Activated T-helper 17 cell treated with anti-CD3 and anti-CD28 coated beads, Interleukin-2, amount 50 U/mL, for 72 hours (primary cell): Measurements from ENCODE around the gene CFAP20. TPM values are rescaled to one million over a fixed set of nuclear protein-coding genes. Genes with fewer than 3 reads are reported as not detected.
"Not testable (repeated sequence)": the region's sequence is repeated elsewhere in the genome, so short reads cannot be mapped to it uniquely, and the experiment has no call there.

ENCODE experiments used
- ATAC-seq: fragments of 150-1000 bp; cut with Tn5 transposase; replicated peaks from 2 replicates; pipeline ENCODE4 v1.10.0; 2021; ENCODE audit warnings: mild to moderate bottlenecking, moderate library complexity
- H3K27ac Mint-ChIP-seq: one replicate; pipeline ENCODE4 v1.8.0; 2022; ENCODE audit warnings: mixed read lengths
- H3K27me3 Mint-ChIP-seq: one replicate; pipeline ENCODE4 v1.8.0; 2022; ENCODE audit warnings: mixed read lengths
- H3K36me3 Mint-ChIP-seq: one replicate; pipeline ENCODE4 v1.8.0; 2022; ENCODE audit warnings: low read depth, mild to moderate bottlenecking, mixed read lengths
- H3K4me1 Mint-ChIP-seq: one replicate; pipeline ENCODE4 v1.8.0; 2022; ENCODE audit warnings: mixed read lengths
- H3K4me3 Mint-ChIP-seq: one replicate; pipeline ENCODE4 v1.8.0; 2022; ENCODE audit warnings: mild to moderate bottlenecking, mixed read lengths
- H3K9me3 Mint-ChIP-seq: one replicate; pipeline ENCODE4 v1.8.0; 2022; ENCODE audit warnings: mixed read lengths
- total RNA-seq, 2 donors: library from RNA; stranded (reverse); gene quantifications; one replicate each; pipeline ENCODE4 v1.2.3, GENCODE V29; 2022

The CFAP20 gene
- total RNA-seq, 2 donors from 2014 or later: 28.7 to 49.7 TPM

- no peaks in the 10 kb centered on the region for H3K27me3 Mint-ChIP-seq
- no peak for ATAC-seq
- no peaks in the 10 kb centered on the region for H3K9me3 Mint-ChIP-seq
- peaks cover 4% of the 10 kb centered on the region for H3K4me1 Mint-ChIP-seq
- H3K4me3 Mint-ChIP-seq: no peak overlapping the region
- no peaks in the 10 kb centered on the region for H3K36me3 Mint-ChIP-seq
- H3K27ac Mint-ChIP-seq: no peak overlapping the region
Measured at GRCh38 chr16:58098207-58099096, 30.7 kb downstream of the CFAP20 start.

DNA sequence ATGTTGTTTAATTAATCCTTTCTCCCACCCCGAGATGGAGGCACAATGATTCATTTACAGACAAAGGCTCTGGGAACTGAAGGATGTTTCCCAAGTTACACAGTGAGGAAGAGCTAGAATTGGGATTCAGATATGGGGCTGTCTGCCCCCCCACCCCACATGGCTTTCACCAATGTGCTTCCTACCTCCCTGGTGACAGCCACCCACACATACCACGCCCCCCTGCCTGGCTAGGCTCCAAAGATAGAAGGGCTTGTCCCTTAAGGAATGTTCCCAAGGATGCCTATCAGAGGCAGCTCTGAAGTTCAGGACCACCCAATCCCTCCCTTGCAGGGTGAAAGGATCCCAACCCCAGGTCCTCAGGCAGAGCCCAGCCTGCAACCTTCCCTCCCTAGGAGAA lies 32.9 kb downstream of the CFAP20 start:
- Mint-ChIP-seq H3K4me3 (no peak overlapping the region), H3K4me1 (peaks cover 4% of the 10 kb centered on the region), H3K36me3 (no peaks in the 10 kb centered on the region), H3K27me3 (no peaks in the 10 kb centered on the region), H3K9me3 (no peaks in the 10 kb centered on the region), H3K27ac (no peak overlapping the region)
- no peak for ATAC-seq

GRCh38 chr16:58095575-58095960 lies 33.6 kb downstream of the CFAP20 start:
- not testable (repeated sequence) for H3K36me3 Mint-ChIP-seq, ATAC-seq, H3K27ac Mint-ChIP-seq, H3K4me3 Mint-ChIP-seq, H3K4me1 Mint-ChIP-seq, H3K9me3 Mint-ChIP-seq, H3K27me3 Mint-ChIP-seq

- Mint-ChIP-seq H3K9me3 (no peaks in the 10 kb centered on the region), H3K4me1 (peaks cover under 1% of the 10 kb centered on the region), H3K27ac (no peak overlapping the region), H3K4me3 (no peak overlapping the region), H3K36me3 (no peaks in the 10 kb centered on the region), H3K27me3 (no peaks in the 10 kb centered on the region)
- ATAC-seq: no peak
Measured at GRCh38 chr16:58094791-58095574, 34.2 kb downstream of the CFAP20 start.

DNA sequence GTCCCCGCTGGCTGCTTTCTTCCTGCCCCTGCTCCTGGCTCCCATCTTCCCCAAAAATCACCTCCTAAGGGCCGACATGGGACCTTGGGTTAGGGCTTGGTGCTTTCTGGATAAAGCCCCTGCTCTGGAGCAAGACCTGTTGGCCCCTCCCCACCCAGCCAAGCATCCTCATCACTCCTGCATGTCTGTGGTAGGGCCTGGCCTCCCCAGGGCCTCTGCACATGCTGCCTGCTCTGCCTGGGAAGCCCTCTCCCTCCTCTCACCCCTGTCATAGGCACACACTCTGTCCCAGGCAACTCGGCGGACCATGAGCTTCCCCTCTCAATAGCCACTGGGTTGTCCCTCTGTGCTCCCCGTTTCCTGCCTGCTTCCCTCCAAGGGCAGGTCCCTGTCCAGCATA lies 35.2 kb downstream of the CFAP20 start:
- no peak for ATAC-seq
- H3K9me3 Mint-ChIP-seq: no peaks in the 10 kb centered on the region
- no peak overlapping the region for H3K27ac Mint-ChIP-seq
- H3K4me3 Mint-ChIP-seq: no peak overlapping the region
- no peaks in the 10 kb centered on the region for H3K27me3 Mint-ChIP-seq
- H3K36me3 Mint-ChIP-seq: no peaks in the 10 kb centered on the region
- H3K4me1 Mint-ChIP-seq: no peaks in the 10 kb centered on the region

DNA sequence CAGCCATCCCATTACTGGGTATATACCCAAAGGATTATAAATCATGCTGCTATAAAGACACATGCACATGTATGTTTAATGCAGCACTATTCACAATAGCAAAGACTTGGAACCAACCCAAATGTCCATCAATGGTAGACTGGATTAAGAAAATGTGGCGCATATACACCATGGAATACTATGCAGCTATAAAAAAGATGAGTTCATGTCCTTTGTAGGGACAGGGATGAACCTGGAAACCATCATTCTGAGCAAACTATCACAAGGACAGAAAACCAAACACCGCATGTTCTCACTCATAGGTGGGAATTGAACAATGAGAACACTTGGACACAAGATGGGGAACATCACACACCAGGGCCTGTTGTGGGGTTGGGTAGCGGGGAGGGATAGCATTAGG lies 38.8 kb downstream of the CFAP20 start:
- not testable (repeated sequence) for H3K9me3 Mint-ChIP-seq, H3K4me3 Mint-ChIP-seq, ATAC-seq, H3K27ac Mint-ChIP-seq, H3K27me3 Mint-ChIP-seq, H3K4me1 Mint-ChIP-seq, H3K36me3 Mint-ChIP-seq

DNA sequence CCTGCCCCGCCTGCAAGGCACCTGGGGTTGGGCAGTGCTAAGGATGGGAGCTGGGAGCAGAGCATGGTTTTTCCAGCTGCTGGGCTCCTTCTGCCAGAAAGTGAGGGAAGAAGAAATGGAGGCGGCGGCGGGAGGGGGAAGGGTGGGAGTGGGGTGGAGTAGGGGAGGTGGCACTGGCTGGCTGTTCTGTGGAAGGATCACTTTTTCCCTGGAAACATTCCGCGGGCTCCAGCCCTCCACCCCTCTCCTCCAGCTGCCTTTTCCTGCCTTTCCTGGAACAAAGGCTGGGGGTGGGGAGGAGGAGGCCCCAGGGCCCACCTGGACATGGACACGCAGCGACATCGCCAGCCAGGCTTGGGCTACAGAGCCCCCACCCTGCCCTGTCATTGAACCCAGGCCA lies 41.1 kb downstream of the CFAP20 start:
- Mint-ChIP-seq H3K27ac (no peak overlapping the region), H3K9me3 (no peaks in the 10 kb centered on the region), H3K4me1 (no peaks in the 10 kb centered on the region), H3K27me3 (no peaks in the 10 kb centered on the region), H3K36me3 (no peaks in the 10 kb centered on the region), H3K4me3 (no peak overlapping the region)
- ATAC-seq: no peak

DNA sequence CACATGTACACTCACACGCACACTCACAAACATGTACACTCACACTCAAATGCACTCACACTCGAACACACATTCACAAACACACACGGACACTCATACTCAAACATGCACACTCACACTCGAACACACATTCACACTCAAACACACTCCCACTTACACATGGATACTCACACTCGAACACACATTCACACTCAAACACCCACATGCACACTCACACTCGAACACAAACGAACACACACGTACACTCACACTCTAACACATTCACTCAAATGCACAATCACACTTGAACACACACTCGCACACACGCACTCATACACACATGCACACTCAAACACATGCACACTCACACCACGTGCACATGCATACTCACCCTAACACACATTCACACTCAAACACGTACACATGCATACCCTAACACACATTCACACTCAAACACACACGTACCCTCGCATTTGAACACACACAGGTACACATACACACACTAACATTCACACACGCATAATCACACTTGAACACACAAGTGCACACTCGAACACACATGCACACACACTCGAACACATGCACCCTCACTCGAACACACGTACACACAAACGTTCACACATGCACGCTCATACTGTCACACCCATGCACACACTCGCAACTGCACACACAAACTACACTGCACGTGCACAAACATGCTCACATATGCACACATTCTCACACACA lies 41.8 kb downstream of the CFAP20 start:
- Mint-ChIP-seq H3K36me3 (no peaks in the 10 kb centered on the region), H3K27me3 (peaks cover 2% of the 10 kb centered on the region), H3K9me3 (no peaks in the 10 kb centered on the region), H3K4me3 (no peak overlapping the region), H3K4me1 (no peaks in the 10 kb centered on the region), H3K27ac (no peak overlapping the region)
- ATAC-seq: no peak

DNA sequence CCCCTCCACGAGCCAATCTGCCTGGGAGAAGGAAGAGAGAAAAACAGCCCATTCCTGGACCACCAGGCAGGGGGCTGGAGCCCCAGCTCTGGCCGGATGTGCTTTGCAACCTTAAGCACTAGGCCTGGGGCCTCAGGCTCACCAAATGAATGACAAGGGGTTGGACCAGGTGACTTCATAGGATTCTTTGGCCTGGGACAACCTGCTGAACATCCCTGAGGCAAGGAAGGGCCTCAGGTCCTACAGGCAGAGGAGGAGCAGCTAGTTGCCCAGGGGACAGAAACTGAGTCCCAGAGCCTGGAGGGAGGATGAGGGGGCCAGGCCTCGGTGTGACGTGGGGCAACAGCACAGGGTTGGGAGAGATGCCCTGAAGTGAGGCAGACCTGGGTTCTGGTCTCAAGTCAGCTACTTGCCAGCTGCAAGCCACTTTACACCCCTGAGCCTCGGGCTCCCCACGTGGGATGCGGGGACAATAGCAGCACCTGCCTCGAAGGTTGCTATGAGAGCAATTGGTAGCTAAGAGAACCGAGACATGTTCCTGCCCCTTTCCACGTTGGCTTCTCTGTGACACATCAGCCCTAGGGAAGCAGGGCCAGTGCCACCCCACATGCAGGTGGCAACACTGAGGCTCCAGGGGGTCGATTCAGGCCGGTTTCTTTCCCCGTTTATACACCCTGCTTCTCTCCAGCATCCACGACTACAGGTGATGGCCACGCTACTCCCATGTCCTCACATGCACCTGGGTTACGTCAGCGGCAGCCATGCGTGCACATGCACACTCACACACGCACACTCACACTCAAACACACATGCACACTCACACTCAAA lies 42.6 kb downstream of the CFAP20 start:
- H3K4me3 Mint-ChIP-seq: no peak overlapping the region
- H3K27ac Mint-ChIP-seq: no peak overlapping the region
- H3K9me3 Mint-ChIP-seq: no peaks in the 10 kb centered on the region
- H3K36me3 Mint-ChIP-seq: no peaks in the 10 kb centered on the region
- ATAC-seq: no peak
- peaks cover 3% of the 10 kb centered on the region for H3K27me3 Mint-ChIP-seq
- no peaks in the 10 kb centered on the region for H3K4me1 Mint-ChIP-seq

DNA sequence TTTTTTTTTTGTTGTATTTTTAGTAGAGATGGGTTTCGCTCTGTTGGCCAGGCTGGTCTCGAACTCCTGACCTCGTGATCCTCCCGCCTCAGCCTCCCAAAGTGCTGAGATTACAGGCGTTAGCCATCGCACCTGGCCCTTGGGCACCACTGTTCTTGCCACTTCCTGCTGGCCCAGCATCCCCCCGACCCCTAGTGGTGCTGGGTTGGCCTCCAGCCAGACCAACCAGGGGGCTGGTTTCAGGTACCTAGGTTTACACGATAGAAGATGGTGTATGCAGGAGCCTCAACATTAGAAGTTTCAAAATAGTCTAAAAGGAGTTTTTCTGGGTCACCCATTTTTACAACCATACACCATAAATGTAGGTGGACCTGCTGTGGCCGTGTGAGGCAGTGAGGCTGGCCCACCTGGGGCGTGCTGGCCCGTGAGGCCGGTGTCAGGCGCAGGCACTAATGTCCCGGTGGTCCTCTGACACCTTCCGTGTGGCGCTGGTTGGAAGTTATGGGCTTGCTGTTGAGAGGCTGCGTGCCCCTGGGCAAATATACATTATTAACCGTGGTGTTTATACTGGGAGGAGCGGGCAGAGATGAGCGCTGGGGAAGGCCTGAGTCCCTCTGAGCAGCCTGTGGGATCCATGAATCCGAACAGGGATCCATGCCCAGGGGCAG lies 43.5 kb downstream of the CFAP20 start:
- H3K4me1 Mint-ChIP-seq: no peaks in the 10 kb centered on the region
- peaks cover 3% of the 10 kb centered on the region for H3K27me3 Mint-ChIP-seq
- H3K36me3 Mint-ChIP-seq: no peaks in the 10 kb centered on the region
- no peak for ATAC-seq
- no peaks in the 10 kb centered on the region for H3K9me3 Mint-ChIP-seq
- no peak overlapping the region for H3K4me3 Mint-ChIP-seq
- no peak overlapping the region for H3K27ac Mint-ChIP-seq

GRCh38 chr16:58085171-58085570 lies 44.0 kb downstream of the CFAP20 start:
- no peak for ATAC-seq
- Mint-ChIP-seq H3K4me1 (no peaks in the 10 kb centered on the region), H3K27ac (no peak overlapping the region)

GRCh38 chr16:58084635-58085034 lies 44.5 kb downstream of the CFAP20 start:
- no peaks in the 10 kb centered on the region for H3K9me3 Mint-ChIP-seq
- H3K27me3 Mint-ChIP-seq: peaks cover 3% of the 10 kb centered on the region
- H3K27ac Mint-ChIP-seq: no peak overlapping the region
- H3K4me3 Mint-ChIP-seq: no peak overlapping the region
- no peaks in the 10 kb centered on the region for H3K36me3 Mint-ChIP-seq
- H3K4me1 Mint-ChIP-seq: no peaks in the 10 kb centered on the region
- no peak for ATAC-seq

More at GRCh38 chr16:58085171-58085570, 44.0 kb downstream of the CFAP20 start:
- peaks cover 3% of the 10 kb centered on the region for H3K27me3 Mint-ChIP-seq
- no peaks in the 10 kb centered on the region for H3K9me3 Mint-ChIP-seq
- H3K4me3 Mint-ChIP-seq: no peak overlapping the region
- no peaks in the 10 kb centered on the region for H3K36me3 Mint-ChIP-seq

DNA sequence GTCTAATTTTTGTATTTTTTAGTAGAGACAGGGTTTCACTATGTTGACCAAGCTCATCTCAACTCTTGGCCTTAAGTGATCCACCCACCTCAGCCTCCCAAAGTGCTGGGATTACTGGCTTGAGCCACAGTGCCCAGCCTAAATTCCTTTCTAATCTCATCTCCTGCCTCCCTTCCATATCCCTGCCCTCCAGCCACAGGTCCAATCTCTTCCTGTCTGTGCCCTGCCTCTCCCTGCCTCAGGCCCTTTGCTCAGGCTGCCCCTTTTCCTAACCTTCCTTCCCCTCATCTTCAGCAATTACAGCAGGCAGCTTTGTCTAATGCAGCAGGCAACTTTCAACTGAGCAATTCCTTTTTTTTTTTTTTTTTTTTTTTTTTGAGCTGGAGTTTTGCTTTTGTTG lies 46.8 kb downstream of the CFAP20 start:
- Mint-ChIP-seq H3K4me1 (no peaks in the 10 kb centered on the region), H3K27ac (no peak overlapping the region), H3K27me3 (peaks cover 3% of the 10 kb centered on the region), H3K4me3 (no peak overlapping the region), H3K36me3 (no peaks in the 10 kb centered on the region), H3K9me3 (no peaks in the 10 kb centered on the region)
- no peak for ATAC-seq
